ENCODE data around the gene KLK1.

Gene KLK1

GRCh38 chr19:50796634-50797428 is 26.8 kb downstream of the KLK1 start:
- no peak overlapping the region for H3K4me3 ChIP-seq (ENCODE audit: severe bottlenecking)
- no peaks in the 10 kb centered on the region for H3K9me3 ChIP-seq (ENCODE audit: severe bottlenecking)
- TF ChIP-seq CTCF (IDR thresholded peaks at IDR 0.05; ENCODE audit: poor library complexity, severe bottlenecking): no peak
- no peaks in the 10 kb centered on the region for H3K27me3 ChIP-seq (ENCODE audit: insufficient read depth, poor library complexity, severe bottlenecking)
- peaks cover 49% of the 10 kb centered on the region for H3K36me3 ChIP-seq (ENCODE audit: low read depth)
- no peaks in the 10 kb centered on the region for H3K4me1 ChIP-seq (ENCODE audit: insufficient read depth, poor library complexity, severe bottlenecking)
- DNase-seq (ENCODE audit: low spot score) (no peak), ATAC-seq (ENCODE audit: low read depth) (no peak)
- no peak overlapping the region for H3K27ac ChIP-seq (ENCODE audit: poor library complexity, severe bottlenecking)

- Histone ChIP-seq H3K4me3 (ENCODE audit: severe bottlenecking) (no peak overlapping the region), H3K36me3 (ENCODE audit: low read depth) (peaks cover 43% of the 10 kb centered on the region), H3K9me3 (ENCODE audit: severe bottlenecking) (no peaks in the 10 kb centered on the region), H3K27ac (ENCODE audit: poor library complexity, severe bottlenecking) (no peak overlapping the region), H3K4me1 (ENCODE audit: insufficient read depth, poor library complexity, severe bottlenecking) (no peaks in the 10 kb centered on the region), H3K27me3 (ENCODE audit: insufficient read depth, poor library complexity, severe bottlenecking) (no peaks in the 10 kb centered on the region)
- TF ChIP-seq CTCF (IDR thresholded peaks at IDR 0.05; ENCODE audit: poor library complexity, severe bottlenecking): no peak
- DNase-seq (ENCODE audit: low spot score) (no peak), ATAC-seq (ENCODE audit: low read depth) (peak; percentile 0; the same call in 2 of the 3 replicates)
These were observed 27.4 kb downstream of the KLK1 start for GRCh38 chr19:50796128-50796633.

GRCh38 chr19:50795664-50796073 is 27.9 kb downstream of the KLK1 start:
- H3K36me3 ChIP-seq (ENCODE audit: low read depth): peaks cover 38% of the 10 kb centered on the region
- DNase-seq (ENCODE audit: low spot score) (no peak), ATAC-seq (ENCODE audit: low read depth) (no peak)
- TF ChIP-seq CTCF (IDR thresholded peaks at IDR 0.05; ENCODE audit: poor library complexity, severe bottlenecking): no peak
- H3K9me3 ChIP-seq (ENCODE audit: severe bottlenecking): no peaks in the 10 kb centered on the region
- H3K27me3 ChIP-seq (ENCODE audit: insufficient read depth, poor library complexity, severe bottlenecking): no peaks in the 10 kb centered on the region
- no peaks in the 10 kb centered on the region for H3K4me1 ChIP-seq (ENCODE audit: insufficient read depth, poor library complexity, severe bottlenecking)
- H3K4me3 ChIP-seq (ENCODE audit: severe bottlenecking): no peak overlapping the region
- no peak overlapping the region for H3K27ac ChIP-seq (ENCODE audit: poor library complexity, severe bottlenecking)

GRCh38 chr19:50794876-50795663 is 28.5 kb downstream of the KLK1 start:
- TF ChIP-seq CTCF (IDR thresholded peaks at IDR 0.05; ENCODE audit: poor library complexity, severe bottlenecking): peak; percentile 11
- DNase-seq (ENCODE audit: low spot score): no peak
- H3K27ac ChIP-seq (ENCODE audit: poor library complexity, severe bottlenecking): no peak overlapping the region
- peaks cover 34% of the 10 kb centered on the region for H3K36me3 ChIP-seq (ENCODE audit: low read depth)
- H3K9me3 ChIP-seq (ENCODE audit: severe bottlenecking): no peaks in the 10 kb centered on the region
- no peaks in the 10 kb centered on the region for H3K27me3 ChIP-seq (ENCODE audit: insufficient read depth, poor library complexity, severe bottlenecking)
- no peaks in the 10 kb centered on the region for H3K4me1 ChIP-seq (ENCODE audit: insufficient read depth, poor library complexity, severe bottlenecking)
- H3K4me3 ChIP-seq (ENCODE audit: severe bottlenecking): no peak overlapping the region
- ATAC-seq (ENCODE audit: low read depth): peak; percentile 7

Measured in RWPE2 (cell line).